Measurements from ENCODE around the gene C4orf50. TPM values are rescaled to one million over a fixed set of nuclear protein-coding genes. Genes with fewer than 3 reads are reported as not detected.

C4orf50 gene
- total and polyA plus RNA-seq, 7 donors: not detected

GRCh38 chr4:5867866-5868265 lies 150.4 kb downstream of the C4orf50 start:
- intact Hi-C loops (cut with DNase I): no loop called here
- WGBS, 3 donors: 93 to 94% (median 93%) methylated on average over 3 of the region's 3 CpGs
- DNase-seq (no peak), ATAC-seq (no peak)
- Histone ChIP-seq H3K27ac (no peak overlapping the region), H3K27me3 (ENCODE audit: insufficient read depth in 3 of 3, low read length in 2 of 3) (peaks cover 0 to 8% (median 5%) of the 10 kb centered on the region in 3 donors), H3K4me3 (no peak overlapping the region), H3K36me3 (ENCODE audit: insufficient read depth in 1 of 2, low read depth in 1 of 2) (no peaks in the 10 kb centered on the region), H3K9me3 (no peaks in the 10 kb centered on the region), H3K4me1 (no peaks in the 10 kb centered on the region)
- TF ChIP-seq, protein P1, sequence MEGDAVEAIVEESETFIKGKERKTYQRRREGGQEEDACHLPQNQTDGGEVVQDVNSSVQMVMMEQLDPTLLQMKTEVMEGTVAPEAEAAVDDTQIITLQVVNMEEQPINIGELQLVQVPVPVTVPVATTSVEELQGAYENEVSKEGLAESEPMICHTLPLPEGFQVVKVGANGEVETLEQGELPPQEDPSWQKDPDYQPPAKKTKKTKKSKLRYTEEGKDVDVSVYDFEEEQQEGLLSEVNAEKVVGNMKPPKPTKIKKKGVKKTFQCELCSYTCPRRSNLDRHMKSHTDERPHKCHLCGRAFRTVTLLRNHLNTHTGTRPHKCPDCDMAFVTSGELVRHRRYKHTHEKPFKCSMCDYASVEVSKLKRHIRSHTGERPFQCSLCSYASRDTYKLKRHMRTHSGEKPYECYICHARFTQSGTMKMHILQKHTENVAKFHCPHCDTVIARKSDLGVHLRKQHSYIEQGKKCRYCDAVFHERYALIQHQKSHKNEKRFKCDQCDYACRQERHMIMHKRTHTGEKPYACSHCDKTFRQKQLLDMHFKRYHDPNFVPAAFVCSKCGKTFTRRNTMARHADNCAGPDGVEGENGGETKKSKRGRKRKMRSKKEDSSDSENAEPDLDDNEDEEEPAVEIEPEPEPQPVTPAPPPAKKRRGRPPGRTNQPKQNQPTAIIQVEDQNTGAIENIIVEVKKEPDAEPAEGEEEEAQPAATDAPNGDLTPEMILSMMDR (IDR thresholded peaks at IDR 0.05): no peak

- Histone ChIP-seq H3K4me3 (no peak overlapping the region), H3K4me1 (no peaks in the 10 kb centered on the region), H3K27ac (no peak overlapping the region), H3K9me3 (no peaks in the 10 kb centered on the region), H3K36me3 (ENCODE audit: insufficient read depth in 1 of 2, low read depth in 1 of 2) (no peaks in the 10 kb centered on the region), H3K27me3 (ENCODE audit: insufficient read depth in 3 of 3, low read length in 2 of 3) (peaks cover 0 to 8% (median 5%) of the 10 kb centered on the region in 3 donors)
- DNase-seq (no peak), ATAC-seq (no peak)
- 69 to 70% (median 69%) methylated on average over 10 of the region's 10 CpGs for WGBS, 3 donors
- intact Hi-C loops (cut with DNase I): no loop called here
- TF ChIP-seq, protein P1 (IDR thresholded peaks at IDR 0.05): no peak
Observed at GRCh38 chr4:5866841-5867813, 151.1 kb downstream of the C4orf50 start.

DNA sequence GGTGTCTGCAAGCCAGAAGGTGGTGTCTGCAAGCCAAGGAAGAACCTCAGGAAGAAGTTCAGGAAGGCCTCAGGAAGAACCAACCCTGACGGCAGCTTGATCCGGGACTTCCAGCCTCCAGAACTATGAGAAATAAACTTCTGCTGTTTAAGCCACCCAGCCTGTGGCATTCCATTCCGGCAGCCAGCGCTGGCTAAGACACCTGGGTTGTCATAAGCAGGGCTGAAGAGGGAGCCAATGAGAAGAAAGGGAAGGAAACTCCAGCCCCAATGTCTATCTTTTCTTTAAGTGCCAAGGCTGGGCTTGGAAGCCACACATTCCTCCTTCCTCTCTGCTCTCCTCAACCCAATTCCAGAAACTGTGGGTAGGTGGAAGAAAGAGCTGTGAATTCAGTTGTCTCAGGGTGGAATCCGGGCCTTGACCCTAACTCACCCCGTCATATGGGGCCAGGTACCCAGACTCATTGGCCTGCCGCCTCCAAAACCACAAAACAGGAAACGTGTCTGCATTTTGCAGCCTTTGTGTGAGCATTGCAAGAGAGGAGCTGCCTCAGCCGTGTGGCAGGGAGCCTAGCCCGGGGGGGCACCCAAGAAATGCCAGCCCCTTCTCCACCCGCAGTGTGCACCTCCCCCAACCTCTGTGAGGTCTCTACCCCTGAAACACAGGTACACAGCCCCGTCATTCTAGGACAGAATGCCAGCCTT lies 152.2 kb downstream of the C4orf50 start:
- 64 to 71% (median 70%) methylated on average over 12 of the region's 12 CpGs for WGBS, 3 donors
- intact Hi-C loops (cut with DNase I): no loop called here

GRCh38 chr4:5863461-5864113 lies 154.6 kb downstream of the C4orf50 start:
- Histone ChIP-seq H3K27ac (no peak overlapping the region), H3K9me3 (no peaks in the 10 kb centered on the region), H3K36me3 (ENCODE audit: insufficient read depth in 1 of 2, low read depth in 1 of 2) (no peaks in the 10 kb centered on the region), H3K4me3 (no peak overlapping the region), H3K27me3 (ENCODE audit: insufficient read depth in 3 of 3, low read length in 2 of 3) (peaks cover 0 to 6% (median 5%) of the 10 kb centered on the region in 3 donors), H3K4me1 (no peaks in the 10 kb centered on the region)
- intact Hi-C loops (cut with DNase I): no loop called here
- WGBS, 3 donors: 36 to 43% (median 38%) methylated on average over 15 of the region's 15 CpGs
- DNase-seq (no peak), ATAC-seq (no peak)
- TF ChIP-seq, protein P1 (IDR thresholded peaks at IDR 0.05): no peak

More for the DNA sequence above, 152.2 kb downstream of the C4orf50 start:
- H3K27me3 ChIP-seq (ENCODE audit: insufficient read depth in 3 of 3, low read length in 2 of 3): peaks cover 0 to 8% (median 8%) of the 10 kb centered on the region in 3 donors
- H3K27ac ChIP-seq: no peak overlapping the region
- H3K36me3 ChIP-seq (ENCODE audit: insufficient read depth in 1 of 2, low read depth in 1 of 2): no peaks in the 10 kb centered on the region
- no peaks in the 10 kb centered on the region for H3K4me1 ChIP-seq
- no peak overlapping the region for H3K4me3 ChIP-seq
- ATAC-seq: no peak
- H3K9me3 ChIP-seq: no peaks in the 10 kb centered on the region
- TF ChIP-seq, protein P1 (IDR thresholded peaks at IDR 0.05): no peak
- no peak for DNase-seq
